ENCODE data around the gene SIGLECL1.

GRCh38 chr19:51311351-51312257, 60.7 kb downstream of the SIGLECL1 start, which contains the start of gene IGLON5:
- no peak for TF ChIP-seq CTCF (IDR thresholded peaks at IDR 0.05)
- no peak for TF ChIP-seq POLR2A (IDR thresholded peaks at IDR 0.05)

Measured in uterus (tissue), 2 donors.